Stimulated activated CD8-positive, alpha-beta memory T cell treated with anti-CD3 and anti-CD28 coated beads, Interleukin-15, amount 100 ng/mL, for 1 hour (primary cell): ENCODE measurements around the gene ABCA3.
"Not testable (repeated sequence)": the region's sequence is repeated elsewhere in the genome, so short reads cannot be mapped to it uniquely, and the experiment has no call there.

Source experiments
- DNase-seq: peaks from one replicate; pipeline ENCODE4 v3.0.0-alpha.2; 2020; ENCODE audit warnings: low read depth

The ABCA3 gene

GRCh38 chr16:2340564-2341455 is at the start of gene ABCA3:
ABCA3 (minus strand) TSS chr16:2340728; CDS start chr16:2326466, 14,262 bp downstream.
- peak; percentile 83 for DNase-seq

- DNase-seq = no peak
Observed at GRCh38 chr16:2388875-2389433, 48.4 kb upstream of the ABCA3 start.

- DNase-seq = no peak
Observed at GRCh38 chr16:2388139-2388874, 47.8 kb upstream of the ABCA3 start.

GRCh38 chr16:2386990-2387389 is 46.5 kb upstream of the ABCA3 start:
- no peak for DNase-seq

GRCh38 chr16:2385982-2386381 is 45.5 kb upstream of the ABCA3 start:
- DNase-seq = not testable (repeated sequence)

GRCh38 chr16:2385190-2385836 is 44.8 kb upstream of the ABCA3 start:
- no peak for DNase-seq

GRCh38 chr16:2384426-2384825 is 43.9 kb upstream of the ABCA3 start:
- no peak for DNase-seq

- DNase-seq = no peak
Observed at GRCh38 chr16:2383501-2383900, 43.0 kb upstream of the ABCA3 start.

- no peak for DNase-seq
Observed at GRCh38 chr16:2374644-2375043, 34.1 kb upstream of the ABCA3 start.

GRCh38 chr16:2373176-2373575 is 32.6 kb upstream of the ABCA3 start:
- DNase-seq = no peak

GRCh38 chr16:2372684-2373083 is 32.2 kb upstream of the ABCA3 start:
- no peak for DNase-seq

- DNase-seq = no peak
Observed at GRCh38 chr16:2371421-2371820, 30.9 kb upstream of the ABCA3 start.

- DNase-seq = no peak
Observed at GRCh38 chr16:2370721-2371120, 30.2 kb upstream of the ABCA3 start.

- no peak for DNase-seq
Observed at GRCh38 chr16:2366660-2367309, 26.3 kb upstream of the ABCA3 start.

- no peak for DNase-seq
Observed at GRCh38 chr16:2365397-2366294, 25.1 kb upstream of the ABCA3 start.

- DNase-seq = no peak
Observed at GRCh38 chr16:2364638-2365210, 24.2 kb upstream of the ABCA3 start.

GRCh38 chr16:2362218-2362617 is 21.7 kb upstream of the ABCA3 start:
- no peak for DNase-seq

GRCh38 chr16:2361129-2361528 is 20.6 kb upstream of the ABCA3 start:
- DNase-seq = no peak

GRCh38 chr16:2359919-2360318 is 19.4 kb upstream of the ABCA3 start:
- DNase-seq = no peak

GRCh38 chr16:2358811-2359210 is 18.3 kb upstream of the ABCA3 start:
- no peak for DNase-seq
